Measurements from ENCODE around the gene SSBP3.

The SSBP3 gene

GRCh38 chr1:54335011-54335754, 71.0 kb downstream of the SSBP3 start:
- peak in 27 of 56 donors; percentile 10 to 57 (median 27) for DNase-seq

- peak in 9 of 56 donors; percentile 8 to 56 (median 28) for DNase-seq
Measured at GRCh38 chr1:54332781-54333585, 73.2 kb downstream of the SSBP3 start.

DNA sequence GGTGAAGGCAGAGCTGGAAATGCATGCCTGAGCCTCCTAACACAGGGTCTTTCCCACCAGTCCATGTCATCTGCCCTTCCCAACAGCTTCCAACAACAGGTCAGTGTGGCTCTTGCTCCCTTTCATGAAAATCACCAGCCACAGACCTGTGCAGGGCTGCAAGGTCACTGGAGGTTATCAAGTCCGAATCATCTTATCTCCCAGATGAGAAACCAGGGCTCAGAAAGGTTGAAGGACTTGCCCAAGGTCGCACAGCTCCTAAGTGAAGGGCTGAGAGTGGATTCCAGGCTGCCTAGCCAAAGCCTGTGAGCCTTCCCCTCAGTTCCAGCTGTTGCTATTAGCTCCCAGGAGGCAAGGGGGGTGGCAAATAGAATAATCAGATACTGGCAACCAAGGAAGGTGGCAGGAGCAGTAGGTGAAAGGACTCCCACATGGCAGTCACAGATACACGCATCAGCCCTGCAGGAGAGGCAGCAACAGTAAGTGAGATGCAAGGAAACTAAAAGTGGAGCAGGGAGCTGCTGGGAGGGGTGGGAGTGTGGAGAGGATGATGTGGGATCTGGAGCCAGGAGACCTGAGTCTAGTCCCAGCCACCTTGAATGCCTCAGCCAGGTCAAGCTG, 74.2 kb downstream of the SSBP3 start:
- peak in 16 of 56 donors; percentile 8 to 65 (median 33) for DNase-seq

DNA sequence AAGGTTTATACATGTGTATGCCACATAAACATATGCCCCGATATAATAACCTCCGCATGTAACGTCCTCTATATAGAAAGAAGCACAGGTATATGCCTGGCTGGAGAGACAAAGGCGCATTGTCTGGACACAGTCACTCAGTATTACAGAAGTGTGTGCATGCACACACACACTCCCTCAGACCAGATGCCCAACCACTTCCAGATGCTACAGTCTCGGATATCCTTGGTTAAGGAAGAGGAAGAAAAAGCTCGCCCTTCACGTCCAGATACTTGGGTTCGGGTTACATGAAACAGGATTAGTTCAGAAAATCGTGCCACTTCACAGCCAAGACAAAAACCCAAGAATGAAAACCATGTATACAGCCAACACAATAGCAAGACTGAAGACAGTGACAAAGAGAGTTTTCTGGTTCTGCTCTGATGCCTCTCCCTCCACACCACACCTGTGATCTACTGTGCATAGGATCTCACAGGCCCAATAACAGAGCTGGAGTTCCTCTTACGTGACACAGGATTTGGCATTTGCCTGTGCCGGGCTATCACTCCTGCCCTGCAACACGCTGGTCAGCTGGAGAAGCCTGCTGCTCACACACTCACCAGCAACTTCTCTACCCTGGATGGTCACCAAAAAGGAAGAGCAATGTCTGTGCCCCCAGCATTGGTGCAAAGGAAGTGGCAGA, 75.0 kb downstream of the SSBP3 start:
- DNase-seq = peak in 2 of 56 donors; percentile 13 to 16

GRCh38 chr1:54329312-54330003, 76.7 kb downstream of the SSBP3 start:
- DNase-seq = peak in 38 of 56 donors; percentile 12 to 77 (median 44)

- DNase-seq = no peak
Measured at GRCh38 chr1:54328066-54328636, 78.0 kb downstream of the SSBP3 start.

- peak in 1 of 56 donors; percentile 32 for DNase-seq
Measured at GRCh38 chr1:54327386-54328065, 78.7 kb downstream of the SSBP3 start.

GRCh38 chr1:54326543-54327385, 79.4 kb downstream of the SSBP3 start:
- DNase-seq = peak in 1 of 56 donors; percentile 30

GRCh38 chr1:54325703-54326461, 80.3 kb downstream of the SSBP3 start:
- peak in 3 of 56 donors; percentile 7 to 21 (median 19) for DNase-seq

GRCh38 chr1:54325284-54325683, 80.9 kb downstream of the SSBP3 start:
- no peak for DNase-seq

DNA sequence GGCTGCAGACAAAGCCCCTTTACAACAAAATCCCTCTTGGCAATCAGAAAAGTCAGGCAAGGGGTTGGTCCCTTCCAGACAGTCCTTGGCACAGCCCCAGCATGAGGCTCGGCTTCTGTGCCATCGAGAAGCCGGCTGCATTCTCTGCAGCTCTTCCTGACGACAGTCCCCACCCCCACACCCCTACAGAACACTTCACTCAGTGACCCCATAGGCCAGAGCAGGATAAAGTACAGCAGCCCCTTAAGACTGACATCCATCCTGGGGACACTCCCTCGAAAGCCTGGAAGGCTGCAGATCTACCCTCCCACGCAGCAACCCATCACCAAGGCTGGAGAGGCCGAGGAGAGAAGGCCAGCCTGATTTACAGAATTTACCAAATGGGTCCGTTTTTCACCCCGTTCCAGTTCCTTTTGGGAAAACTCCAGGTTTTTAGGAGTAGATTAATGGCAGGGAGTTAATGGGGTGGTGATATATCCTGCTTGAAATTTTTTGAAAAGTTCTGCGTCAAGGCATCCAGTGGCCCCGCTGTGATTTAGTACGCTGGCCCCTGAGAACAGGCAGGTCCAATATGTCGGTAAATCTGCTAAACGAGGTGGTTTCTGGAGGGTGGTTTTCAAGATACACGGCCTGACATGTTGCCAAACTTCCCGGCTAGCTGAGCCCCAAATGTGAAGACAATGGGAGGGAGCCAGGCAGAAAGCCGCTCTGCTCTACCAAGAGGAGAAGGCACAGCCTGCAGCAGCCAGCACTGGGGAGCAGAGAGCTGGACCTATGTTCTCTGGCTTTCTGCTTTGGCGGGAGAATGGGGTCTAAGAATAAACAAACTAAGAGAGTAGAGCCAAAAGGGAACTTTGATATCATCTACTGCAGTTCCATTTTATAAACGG, 81.7 kb downstream of the SSBP3 start:
- peak in 28 of 56 donors; percentile 7 to 61 (median 26) for DNase-seq

DNA sequence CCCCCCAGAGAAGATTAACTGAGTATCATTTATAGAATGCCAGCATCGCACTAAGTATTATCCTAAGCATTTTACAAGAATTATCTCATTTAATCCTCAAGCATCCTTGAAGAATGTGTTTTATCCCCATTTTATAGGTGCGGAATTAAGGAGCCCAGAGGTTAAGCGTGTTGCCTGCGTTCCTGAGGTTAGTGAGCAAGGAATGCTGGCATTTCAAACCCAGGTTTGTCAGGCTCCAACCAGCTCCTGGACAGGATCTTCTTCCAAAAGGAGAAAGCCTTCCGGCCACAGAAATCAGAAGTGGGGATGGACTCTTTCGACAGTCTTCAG, 82.3 kb downstream of the SSBP3 start:
- no peak for DNase-seq

- no peak for DNase-seq
Measured at GRCh38 chr1:54323324-54323739, 82.9 kb downstream of the SSBP3 start.

- no peak for DNase-seq
Measured at GRCh38 chr1:54318246-54318814, 87.9 kb downstream of the SSBP3 start.

DNA sequence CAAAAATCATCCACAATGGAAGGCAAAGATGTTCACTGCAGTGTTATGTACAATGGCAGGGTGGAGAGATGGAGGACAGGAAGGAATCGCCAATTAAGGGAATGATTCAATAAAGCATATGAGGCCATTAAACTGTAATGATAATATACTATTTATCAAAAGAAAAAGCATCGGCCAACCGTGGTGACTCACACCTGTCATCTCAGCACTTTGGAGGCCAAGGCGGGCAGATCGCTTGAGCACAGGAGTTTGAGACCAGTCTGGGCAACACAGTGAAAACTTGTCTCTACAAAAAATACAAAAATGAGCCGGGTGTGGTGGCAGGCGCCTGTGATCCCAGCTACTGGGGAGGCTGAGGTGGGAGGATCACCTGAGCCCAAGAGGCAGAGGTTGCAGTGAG, 89.1 kb downstream of the SSBP3 start:
- DNase-seq = no peak

- no peak for DNase-seq
Measured at GRCh38 chr1:54315099-54315498, 91.1 kb downstream of the SSBP3 start.

DNA sequence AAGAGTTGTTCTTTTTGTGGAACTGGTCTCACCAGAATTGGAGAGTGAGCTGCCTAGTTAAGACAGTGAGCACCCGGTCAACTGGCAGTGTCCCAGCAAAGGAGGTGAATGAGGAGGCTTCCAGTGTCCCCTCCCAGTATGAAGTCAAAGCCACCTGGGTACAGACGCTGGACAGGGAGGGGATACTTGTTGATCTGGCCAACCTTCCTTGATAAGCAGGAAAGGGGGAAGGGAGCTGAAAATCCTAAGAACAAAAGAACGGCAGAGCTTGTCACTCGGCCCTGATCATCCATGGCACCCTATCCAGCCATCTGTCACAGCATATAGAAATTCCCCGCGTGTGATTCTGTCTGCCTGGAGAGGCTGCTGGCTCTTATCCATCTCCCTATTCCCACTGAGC, 91.5 kb downstream of the SSBP3 start:
- DNase-seq = no peak

Data from nucleus accumbens (tissue), 56 donors.